Kidney epithelial cell (primary cell): Measurements from ENCODE around the gene THBD. TPM values are rescaled to one million over a fixed set of nuclear protein-coding genes. Genes with fewer than 3 reads are reported as not detected.

Source experiments
- DNase-seq: peaks from one replicate; pipeline ENCODE4 v3.0.0-alpha.2; 2010; ENCODE audit warnings: low read depth
- H3K27me3 ChIP-seq: 2 replicates; pipeline ENCODE4 v1.6.0; 2011; ENCODE audit warnings: low read length; ENCODE audit not compliant: control insufficient read depth, insufficient read depth
- H3K36me3 ChIP-seq: 2 replicates; pipeline ENCODE4 v1.5.1; 2011; ENCODE audit warnings: low read length; ENCODE audit not compliant: control insufficient read depth, insufficient read depth
- H3K4me3 ChIP-seq: 2 replicates; pipeline ENCODE4 v1.5.1; 2011; ENCODE audit warnings: low read depth, mild to moderate bottlenecking, control low read depth, low read length
- total RNA-seq: library from RNA; depleted of rRNA; stranded (reverse); fragments of >200 nt; gene quantifications from 2 replicates; pipeline ENCODE4 v1.2.3, GENCODE V29; 2015
- TF ChIP-seq, protein P1 (sequence below): IDR thresholded peaks from 2 replicates; pipeline ENCODE4 v1.5.1; 2011; ENCODE audit warnings: mild to moderate bottlenecking, moderate library complexity, low read length, control low read depth, inconsistent platforms; ENCODE audit not compliant: insufficient read depth, poor library complexity, severe bottlenecking

THBD gene
- total RNA-seq, 1 donor from 2014 or later = 17.1 TPM

DNA sequence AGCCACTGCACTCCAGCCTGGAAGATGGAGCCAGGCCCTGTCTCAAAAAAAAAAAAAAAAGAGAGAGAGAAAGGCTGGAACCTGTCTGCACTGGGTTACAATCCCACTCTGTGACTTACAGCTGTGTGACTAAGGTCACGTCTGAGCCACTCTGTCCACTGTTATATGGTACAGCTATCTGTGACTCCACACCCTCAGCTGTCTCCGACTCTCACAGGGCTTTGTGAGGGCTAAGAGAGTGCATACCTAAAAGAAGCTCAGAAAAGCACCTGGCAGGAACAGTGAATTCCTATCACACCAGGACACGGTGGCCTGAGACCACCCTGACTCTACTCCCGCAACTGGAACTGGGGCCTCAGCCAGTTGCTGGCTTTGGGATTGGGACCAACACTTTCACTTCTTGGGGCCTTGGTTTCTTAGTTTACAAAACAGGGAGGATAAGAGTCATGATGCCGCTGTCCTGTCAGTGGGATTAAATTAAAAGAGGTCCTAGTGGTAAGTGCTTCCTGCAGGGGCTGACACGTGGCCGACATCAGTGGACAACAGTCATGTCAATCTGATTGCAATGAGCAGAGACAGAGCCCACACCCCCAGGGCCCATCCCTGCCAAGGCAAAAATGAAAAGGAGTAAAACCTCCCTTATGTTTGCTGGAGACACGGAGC is 42.4 kb upstream of the THBD start:
- TF ChIP-seq, protein P1, sequence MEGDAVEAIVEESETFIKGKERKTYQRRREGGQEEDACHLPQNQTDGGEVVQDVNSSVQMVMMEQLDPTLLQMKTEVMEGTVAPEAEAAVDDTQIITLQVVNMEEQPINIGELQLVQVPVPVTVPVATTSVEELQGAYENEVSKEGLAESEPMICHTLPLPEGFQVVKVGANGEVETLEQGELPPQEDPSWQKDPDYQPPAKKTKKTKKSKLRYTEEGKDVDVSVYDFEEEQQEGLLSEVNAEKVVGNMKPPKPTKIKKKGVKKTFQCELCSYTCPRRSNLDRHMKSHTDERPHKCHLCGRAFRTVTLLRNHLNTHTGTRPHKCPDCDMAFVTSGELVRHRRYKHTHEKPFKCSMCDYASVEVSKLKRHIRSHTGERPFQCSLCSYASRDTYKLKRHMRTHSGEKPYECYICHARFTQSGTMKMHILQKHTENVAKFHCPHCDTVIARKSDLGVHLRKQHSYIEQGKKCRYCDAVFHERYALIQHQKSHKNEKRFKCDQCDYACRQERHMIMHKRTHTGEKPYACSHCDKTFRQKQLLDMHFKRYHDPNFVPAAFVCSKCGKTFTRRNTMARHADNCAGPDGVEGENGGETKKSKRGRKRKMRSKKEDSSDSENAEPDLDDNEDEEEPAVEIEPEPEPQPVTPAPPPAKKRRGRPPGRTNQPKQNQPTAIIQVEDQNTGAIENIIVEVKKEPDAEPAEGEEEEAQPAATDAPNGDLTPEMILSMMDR = no peak
- Histone ChIP-seq H3K4me3 (no peak overlapping the region), H3K27me3 (peaks cover 2% of the 10 kb centered on the region), H3K36me3 (no peaks in the 10 kb centered on the region)
- DNase-seq = no peak

DNA sequence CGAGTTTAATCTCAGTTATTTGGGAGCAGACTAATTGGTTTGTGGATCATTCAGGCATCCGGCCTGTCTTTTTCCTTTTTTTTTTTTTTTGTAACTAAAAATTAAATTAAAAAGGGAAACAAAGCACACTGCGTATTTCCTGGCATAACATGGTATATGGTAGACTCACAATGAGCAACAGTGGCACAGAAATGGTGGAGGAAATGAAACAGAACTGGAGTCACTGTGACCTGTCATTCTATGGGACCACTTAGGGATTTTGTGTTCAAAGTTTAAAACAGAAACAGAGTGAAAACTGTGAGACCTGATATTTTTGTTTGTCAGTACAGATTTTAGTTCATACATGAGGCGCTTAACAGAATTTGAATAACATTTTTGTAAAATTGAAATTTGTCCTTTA is 41.4 kb upstream of the THBD start:
- DNase-seq = no peak
- peaks cover 2% of the 10 kb centered on the region for H3K27me3 ChIP-seq
- H3K4me3 ChIP-seq = no peak overlapping the region
- TF ChIP-seq, protein P1 = no peak
- H3K36me3 ChIP-seq = no peaks in the 10 kb centered on the region

DNA sequence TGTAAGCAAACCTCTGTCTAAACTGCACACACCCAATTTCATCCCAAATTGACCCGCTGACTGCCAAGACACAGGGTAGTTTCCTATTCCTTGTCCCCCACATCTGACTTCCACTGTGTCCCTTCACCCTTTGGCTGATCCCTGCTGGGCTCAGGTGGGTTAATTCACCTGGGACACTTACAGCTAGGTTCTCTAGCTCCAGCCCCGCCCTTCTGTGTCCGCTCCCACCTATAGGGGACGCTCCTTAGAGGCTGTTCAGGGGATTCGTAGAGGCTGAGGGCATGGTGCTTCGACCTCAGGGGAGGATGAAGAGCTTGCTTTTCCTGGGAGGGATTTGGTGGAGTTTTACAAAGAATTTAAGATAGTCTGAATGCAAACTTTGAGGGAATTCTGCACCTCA is 40.7 kb upstream of the THBD start:
- DNase-seq = no peak

DNA sequence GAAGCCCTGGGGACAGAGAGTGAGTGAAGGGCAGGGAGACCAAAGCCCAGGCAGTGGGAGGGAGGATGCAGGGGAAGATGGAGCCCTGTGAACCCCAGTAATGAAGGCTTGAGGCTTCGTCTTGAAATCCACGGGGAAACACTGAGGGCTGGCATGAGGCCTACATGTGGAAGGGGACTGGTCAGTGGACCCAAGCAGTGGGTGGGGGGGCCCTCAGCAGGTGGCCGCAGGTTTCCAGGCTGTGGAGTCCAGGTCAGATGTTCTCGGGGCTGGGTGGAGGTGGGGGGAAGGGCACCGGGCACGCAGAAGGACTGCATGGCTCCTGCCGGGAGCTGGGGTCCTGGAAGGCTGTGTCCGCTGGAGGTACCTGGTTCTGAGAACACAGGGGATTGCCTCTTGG is 39.4 kb upstream of the THBD start:
- no peak for DNase-seq
- Histone ChIP-seq H3K36me3 (no peaks in the 10 kb centered on the region), H3K27me3 (no peaks in the 10 kb centered on the region), H3K4me3 (no peak overlapping the region)
- TF ChIP-seq, protein P1 = no peak

More for the DNA sequence above, 40.7 kb upstream of the THBD start:
- Histone ChIP-seq H3K36me3 (no peaks in the 10 kb centered on the region), H3K4me3 (no peak overlapping the region), H3K27me3 (peaks cover 2% of the 10 kb centered on the region)
- TF ChIP-seq, protein P1 = no peak

DNA sequence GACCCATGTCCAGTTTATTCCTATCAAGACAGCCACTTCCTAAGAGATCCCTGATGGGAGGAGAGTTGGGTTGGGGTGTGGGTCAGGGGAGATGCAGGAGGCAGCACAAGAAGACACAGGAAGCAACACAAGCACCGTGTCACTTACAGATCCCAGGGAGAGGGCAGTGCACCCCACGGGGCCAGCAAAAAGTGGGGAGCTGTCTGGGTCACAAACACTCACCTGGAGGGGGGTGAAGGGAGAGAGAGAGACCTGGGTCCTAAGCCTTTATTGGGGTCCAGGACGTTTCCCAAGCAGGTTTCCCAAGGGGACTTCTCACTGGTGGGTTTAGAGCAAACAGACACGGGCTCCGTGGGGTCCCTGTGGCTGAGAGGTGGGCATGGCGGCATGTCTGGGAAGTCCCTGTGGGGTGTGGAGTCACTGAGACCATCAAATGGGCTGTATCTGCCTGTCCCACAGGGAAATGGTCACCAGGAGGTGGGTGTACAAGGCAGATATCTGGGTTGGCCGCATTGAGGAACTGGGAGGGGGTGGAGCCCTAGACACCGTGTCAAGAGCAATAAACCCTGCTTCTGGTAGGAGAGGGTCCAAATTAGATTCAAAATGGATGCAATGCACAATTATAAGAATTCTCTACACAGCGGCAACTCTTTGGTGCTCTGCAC is 38.2 kb upstream of the THBD start:
- Histone ChIP-seq H3K4me3 (no peak overlapping the region), H3K36me3 (no peaks in the 10 kb centered on the region), H3K27me3 (no peaks in the 10 kb centered on the region)
- no peak for DNase-seq
- TF ChIP-seq, protein P1 = no peak
